GM19324 (cell line): Measurements from ENCODE around the gene EDC3.
"Not testable (repeated sequence)": the region's sequence is repeated elsewhere in the genome, so short reads cannot be mapped to it uniquely, and the experiment has no call there.

Experiments
- ATAC-seq: cut with Tn5 transposase; IDR thresholded peaks from one replicate; pipeline ENCODE4 v1.9.1; 2021; ENCODE audit warnings: mild to moderate bottlenecking, moderate library complexity; ENCODE audit not compliant: unreplicated experiment, low FRiP score

Gene EDC3

GRCh38 chr15:74653426-74654102 is 42.3 kb downstream of the EDC3 start:
- no peak for ATAC-seq

- ATAC-seq = no peak
Measured at GRCh38 chr15:74651242-74651741, 44.5 kb downstream of the EDC3 start.

GRCh38 chr15:74648051-74648842 is 47.6 kb downstream of the EDC3 start:
- no peak for ATAC-seq

- no peak for ATAC-seq
Measured at GRCh38 chr15:74646480-74646879, 49.3 kb downstream of the EDC3 start.

- ATAC-seq = no peak
Measured at GRCh38 chr15:74643665-74644204, 52.1 kb downstream of the EDC3 start.

- no peak for ATAC-seq
Measured at GRCh38 chr15:74642734-74643664, 52.8 kb downstream of the EDC3 start.

- ATAC-seq = no peak
Measured at GRCh38 chr15:74642348-74642733, 53.5 kb downstream of the EDC3 start.

- ATAC-seq = no peak
Measured at GRCh38 chr15:74641151-74641550, 54.7 kb downstream of the EDC3 start.

GRCh38 chr15:74636984-74637383 is 58.8 kb downstream of the EDC3 start:
- ATAC-seq = no peak

GRCh38 chr15:74635228-74635627 is 60.6 kb downstream of the EDC3 start:
- no peak for ATAC-seq

- no peak for ATAC-seq
Measured at GRCh38 chr15:74633781-74634180, 62.0 kb downstream of the EDC3 start.

GRCh38 chr15:74632601-74633000 is 63.2 kb downstream of the EDC3 start:
- ATAC-seq = no peak

- no peak for ATAC-seq
Measured at GRCh38 chr15:74631935-74632560, 63.8 kb downstream of the EDC3 start.

- no peak for ATAC-seq
Measured at GRCh38 chr15:74631408-74631807, 64.4 kb downstream of the EDC3 start.

- ATAC-seq = no peak
Measured at GRCh38 chr15:74631087-74631385, 64.8 kb downstream of the EDC3 start.

- no peak for ATAC-seq
Measured at GRCh38 chr15:74630284-74631086, 65.3 kb downstream of the EDC3 start.

- ATAC-seq = not testable (repeated sequence)
Measured at GRCh38 chr15:74629696-74630095, 66.1 kb downstream of the EDC3 start.

- ATAC-seq = no peak
Measured at GRCh38 chr15:74628949-74629348, 66.9 kb downstream of the EDC3 start.

- no peak for ATAC-seq
Measured at GRCh38 chr15:74628199-74628598, 67.6 kb downstream of the EDC3 start.
